Mesothelial cell of epicardium (in vitro differentiated cells): ENCODE measurements around the gene ZC3H12A. TPM values are rescaled to one million over a fixed set of nuclear protein-coding genes. Genes with fewer than 3 reads are reported as not detected.
A peak's percentile ranks its signal among the peaks of the same experiment; 100 is the strongest.

ENCODE experiments used
- DNase-seq, 2 experiments: peaks; one replicate each; pipeline ENCODE4 v3.0.0; 2021; ENCODE audit warnings: low spot score in 2 of 2; ENCODE audit not compliant: unreplicated experiment in 2 of 2
- H3K27ac Mint-ChIP-seq: 2 replicates; pipeline ENCODE4 v1.8.0; 2021; ENCODE audit warnings: mixed read lengths
- H3K27me3 Mint-ChIP-seq: 2 replicates; pipeline ENCODE4 v1.8.0; 2021; ENCODE audit warnings: low read depth, mixed read lengths
- H3K36me3 Mint-ChIP-seq: 2 replicates; pipeline ENCODE4 v1.8.0; 2021; ENCODE audit warnings: mixed read lengths
- H3K4me1 Mint-ChIP-seq: 2 replicates; pipeline ENCODE4 v1.8.0; 2021; ENCODE audit warnings: mixed read lengths
- H3K4me3 Mint-ChIP-seq: 2 replicates; pipeline ENCODE4 v1.8.0; 2021; ENCODE audit warnings: mild to moderate bottlenecking, moderate library complexity, mixed read lengths
- H3K9me3 Mint-ChIP-seq: 2 replicates; pipeline ENCODE4 v1.8.0; 2021; ENCODE audit warnings: mixed read lengths
- CTCF ChIP-seq: fragments of 200-600 bp; sonication (generic); IDR thresholded peaks from one replicate; pipeline ENCODE4 v1.5.0; 2021; ENCODE audit warnings: antibody characterized with exemption; ENCODE audit not compliant: unreplicated experiment
- total RNA-seq: library from RNA; stranded (reverse); gene quantifications from 3 replicates; pipeline ENCODE4 v1.2.1, GENCODE V29; 2021

The ZC3H12A gene
- total RNA-seq, 1 donor from 2014 or later: 8.9 TPM

- Mint-ChIP-seq H3K9me3 (no peaks in the 10 kb centered on the region), H3K27ac (peak overlapping the region; percentile 27), H3K27me3 (peaks cover 32% of the 10 kb centered on the region), H3K36me3 (no peaks in the 10 kb centered on the region), H3K4me1 (peaks cover 12% of the 10 kb centered on the region), H3K4me3 (no peak overlapping the region)
- no peak for DNase-seq
- TF ChIP-seq CTCF: no peak
These were observed 25.5 kb upstream of the ZC3H12A start for GRCh38 chr1:37448691-37449417.

DNA sequence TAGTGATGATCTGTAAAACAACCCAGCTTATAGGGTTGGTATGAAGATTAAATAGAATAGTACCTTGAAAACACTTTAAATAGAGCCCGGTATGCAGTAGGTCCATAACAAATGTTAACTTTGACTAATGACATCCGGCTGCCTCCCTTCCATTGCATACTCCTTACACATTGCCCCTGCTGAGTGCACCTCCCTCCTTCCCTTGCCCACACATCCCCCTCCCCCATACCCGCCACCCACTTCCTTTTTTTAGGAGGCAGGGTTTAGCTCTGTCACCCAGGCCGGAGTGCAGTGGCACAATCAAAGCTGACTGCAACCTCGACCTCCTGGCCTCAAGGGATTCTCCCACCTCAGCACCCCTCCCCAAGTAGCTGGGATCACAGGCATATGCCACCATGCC is 24.4 kb upstream of the ZC3H12A start:
- no peak for DNase-seq
- Mint-ChIP-seq H3K27me3 (peaks cover 28% of the 10 kb centered on the region), H3K4me1 (peaks cover 12% of the 10 kb centered on the region), H3K4me3 (no peak overlapping the region), H3K36me3 (no peaks in the 10 kb centered on the region), H3K9me3 (no peaks in the 10 kb centered on the region), H3K27ac (no peak overlapping the region)
- no peak for TF ChIP-seq CTCF

GRCh38 chr1:37452416-37452815 is 22.0 kb upstream of the ZC3H12A start:
- peaks cover 12% of the 10 kb centered on the region for H3K4me1 Mint-ChIP-seq
- DNase-seq: no peak
- H3K4me3 Mint-ChIP-seq: no peak overlapping the region
- peaks cover 13% of the 10 kb centered on the region for H3K27me3 Mint-ChIP-seq
- no peaks in the 10 kb centered on the region for H3K36me3 Mint-ChIP-seq
- no peak for TF ChIP-seq CTCF
- no peak overlapping the region for H3K27ac Mint-ChIP-seq
- no peaks in the 10 kb centered on the region for H3K9me3 Mint-ChIP-seq

GRCh38 chr1:37453647-37454046 is 20.7 kb upstream of the ZC3H12A start:
- no peak for DNase-seq
- peaks cover 7% of the 10 kb centered on the region for H3K4me1 Mint-ChIP-seq
- H3K4me3 Mint-ChIP-seq: no peak overlapping the region
- peaks cover 10% of the 10 kb centered on the region for H3K27me3 Mint-ChIP-seq
- no peak for TF ChIP-seq CTCF
- no peaks in the 10 kb centered on the region for H3K36me3 Mint-ChIP-seq
- H3K27ac Mint-ChIP-seq: no peak overlapping the region
- H3K9me3 Mint-ChIP-seq: no peaks in the 10 kb centered on the region

DNA sequence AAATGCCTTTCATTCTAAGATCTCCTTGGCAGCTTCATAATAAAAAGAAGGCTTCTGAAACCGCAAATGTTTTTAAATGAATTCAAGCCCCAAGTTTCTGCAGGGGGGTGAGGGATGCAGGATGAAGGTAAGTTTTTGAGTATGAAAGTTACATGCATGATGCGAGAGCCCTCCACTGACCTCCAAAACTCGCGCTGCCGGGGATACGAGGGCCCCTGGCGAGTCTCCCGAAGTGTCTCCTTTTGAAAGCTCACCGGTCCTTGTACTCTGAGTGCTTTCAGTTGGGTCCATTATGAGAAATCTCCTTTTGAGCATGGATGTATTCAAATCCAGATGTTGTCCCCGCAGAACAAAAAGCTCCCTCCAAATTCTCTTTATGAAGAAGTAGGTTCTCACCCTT is 18.9 kb upstream of the ZC3H12A start:
- Mint-ChIP-seq H3K4me3 (no peak overlapping the region), H3K27me3 (peaks cover 7% of the 10 kb centered on the region), H3K27ac (no peak overlapping the region), H3K36me3 (no peaks in the 10 kb centered on the region), H3K9me3 (no peaks in the 10 kb centered on the region), H3K4me1 (no peaks in the 10 kb centered on the region)
- no peak for DNase-seq
- no peak for TF ChIP-seq CTCF
